ENCODE data around the gene ADAM10. TPM values are rescaled to one million over a fixed set of nuclear protein-coding genes. Genes with fewer than 3 reads are reported as not detected.

ADAM10 gene
- total RNA-seq, 1 experiment from 2014 or later = 239 TPM

- no peaks in the 10 kb centered on the region for H4K20me1 ChIP-seq (ENCODE audit: insufficient read depth)
Observed at GRCh38 chr15:58779554-58779953, 30.0 kb upstream of the ADAM10 start.

DNA sequence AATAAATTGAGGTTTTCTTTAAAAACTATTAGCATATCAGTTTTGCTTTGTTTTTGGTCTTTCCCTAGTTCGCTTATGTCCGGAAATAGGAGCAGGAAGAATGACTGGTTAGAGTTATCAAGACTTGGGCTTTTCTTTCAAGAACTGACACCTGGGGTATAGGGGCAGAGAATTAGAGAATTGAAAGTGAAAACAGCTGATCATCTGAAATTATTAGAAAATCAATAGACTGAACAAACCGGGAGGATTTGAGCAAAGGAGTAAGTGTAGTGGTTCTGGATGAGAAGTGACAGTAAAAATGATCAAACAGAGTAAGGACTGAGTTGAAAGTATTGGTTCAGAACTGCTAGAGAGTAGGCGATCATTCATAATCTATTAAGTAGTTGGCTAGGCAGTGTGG is 27.6 kb upstream of the ADAM10 start:
- no peak for DNase-seq
- Histone ChIP-seq H3F3A (ENCODE audit: insufficient read depth, low read depth) (no peaks in the 10 kb centered on the region), H3K27ac (no peak overlapping the region), H3K79me2 (ENCODE audit: low read depth) (peaks cover 55% of the 10 kb centered on the region), H3K4me3 (no peak overlapping the region), H3K27me3 (ENCODE audit: insufficient read depth, low read depth) (no peaks in the 10 kb centered on the region), H3K4me2 (no peak overlapping the region), H3K9me3 (ENCODE audit: insufficient read depth, low read depth) (no peaks in the 10 kb centered on the region), H3K36me3 (ENCODE audit: low read depth) (no peaks in the 10 kb centered on the region), H4K20me1 (ENCODE audit: insufficient read depth) (no peaks in the 10 kb centered on the region), H2AFZ (no peak overlapping the region), H3K4me1 (replicated peaks; ENCODE audit: insufficient read depth) (peaks cover 29% of the 10 kb centered on the region), H3K9me2 (ENCODE audit: insufficient read depth) (no peaks in the 10 kb centered on the region)
- CTCF ChIA-PET = no interaction called here
- no TSS peak for BruUV-seq (replicated peaks)
- no peak for TF ChIP-seq EZH2 (IDR thresholded peaks at IDR 0.05; ENCODE audit: low read depth)
- no peak for TF ChIP-seq CTCF (conservative IDR thresholded peaks at IDR 0.05)
- POLR2A ChIA-PET (ENCODE audit: unreplicated experiment) = interaction anchor here (0.6 kb wide), 1 partner anchor 27 kb away, joined by 4 read pairs; no protein-coding TSS in a partner anchor
- intact Hi-C loops (cut with micrococcal nuclease; ENCODE audit: unreplicated experiment) = loop anchor here (10.0 kb wide), 3 partner anchors 222 to 512 kb away; no protein-coding TSS in a partner anchor

More at GRCh38 chr15:58779554-58779953, 30.0 kb upstream of the ADAM10 start:
- ChIA-PET CTCF (no interaction called here), POLR2A (ENCODE audit: unreplicated experiment) (no interaction called here)
- no peaks in the 10 kb centered on the region for H3F3A ChIP-seq (ENCODE audit: insufficient read depth, low read depth)
- H3K4me1 ChIP-seq (replicated peaks; ENCODE audit: insufficient read depth) = peaks cover 10% of the 10 kb centered on the region
- H3K36me3 ChIP-seq (ENCODE audit: low read depth) = no peaks in the 10 kb centered on the region
- H3K4me3 ChIP-seq = no peak overlapping the region
- peaks cover 41% of the 10 kb centered on the region for H3K79me2 ChIP-seq (ENCODE audit: low read depth)
- no peaks in the 10 kb centered on the region for H3K27me3 ChIP-seq (ENCODE audit: insufficient read depth, low read depth)
- DNase-seq = no peak
- H3K9me3 ChIP-seq (ENCODE audit: insufficient read depth, low read depth) = no peaks in the 10 kb centered on the region
- H2AFZ ChIP-seq = no peak overlapping the region
- no peak overlapping the region for H3K27ac ChIP-seq
- TF ChIP-seq EZH2 (IDR thresholded peaks at IDR 0.05; ENCODE audit: low read depth) (no peak), CTCF (conservative IDR thresholded peaks at IDR 0.05) (no peak)
- intact Hi-C loops (cut with micrococcal nuclease; ENCODE audit: unreplicated experiment) = loop anchor here (10.0 kb wide), 3 partner anchors 225 to 515 kb away; no protein-coding TSS in a partner anchor
- H3K9me2 ChIP-seq (ENCODE audit: insufficient read depth) = no peaks in the 10 kb centered on the region
- no TSS peak for BruUV-seq (replicated peaks)
- H3K4me2 ChIP-seq = no peak overlapping the region

- H3K27me3 ChIP-seq (ENCODE audit: insufficient read depth, low read depth) = no peaks in the 10 kb centered on the region
- no peak overlapping the region for H3K27ac ChIP-seq
- H3K4me3 ChIP-seq = no peak overlapping the region
- H3K4me2 ChIP-seq = peak overlapping the region; percentile 86; the same call in 1 of the 2 replicates
- H3K36me3 ChIP-seq (ENCODE audit: low read depth) = no peaks in the 10 kb centered on the region
- TF ChIP-seq CTCF (conservative IDR thresholded peaks at IDR 0.05) = no peak
- TF ChIP-seq EZH2 (IDR thresholded peaks at IDR 0.05; ENCODE audit: low read depth) = no peak
- H3F3A ChIP-seq (ENCODE audit: insufficient read depth, low read depth) = peaks cover 3% of the 10 kb centered on the region
- no peaks in the 10 kb centered on the region for H4K20me1 ChIP-seq (ENCODE audit: insufficient read depth)
- H2AFZ ChIP-seq = no peak overlapping the region
- DNase-seq = no peak
- POLR2A ChIA-PET (ENCODE audit: unreplicated experiment) = interaction anchor here (0.5 to 0.7 kb wide), 2 partner anchors 24 to 159 kb away, joined by 4 read pairs; no protein-coding TSS in a partner anchor
- no peaks in the 10 kb centered on the region for H3K9me2 ChIP-seq (ENCODE audit: insufficient read depth)
- H3K9me3 ChIP-seq (ENCODE audit: insufficient read depth, low read depth) = no peaks in the 10 kb centered on the region
- intact Hi-C loops (cut with micrococcal nuclease; ENCODE audit: unreplicated experiment) = loop anchor here (10.0 kb wide), 3 partner anchors 221 to 511 kb away; no protein-coding TSS in a partner anchor
- H3K79me2 ChIP-seq (ENCODE audit: low read depth) = peaks cover 63% of the 10 kb centered on the region
- BruUV-seq (replicated peaks) = no TSS peak
- CTCF ChIA-PET = no interaction called here
- peaks cover 30% of the 10 kb centered on the region for H3K4me1 ChIP-seq (replicated peaks; ENCODE audit: insufficient read depth)
Observed at GRCh38 chr15:58775402-58775801, 25.9 kb upstream of the ADAM10 start.

Data from PC-9 (cell line).